ENCODE results near the gene NAALADL2. TPM values are rescaled to one million over a fixed set of nuclear protein-coding genes. Genes with fewer than 3 reads are reported as not detected.

NAALADL2 gene
- total and polyA plus RNA-seq, 2 of the 4 experiments (the other 2 are of a cell fraction): 3.8 to 19.2 TPM

DNA sequence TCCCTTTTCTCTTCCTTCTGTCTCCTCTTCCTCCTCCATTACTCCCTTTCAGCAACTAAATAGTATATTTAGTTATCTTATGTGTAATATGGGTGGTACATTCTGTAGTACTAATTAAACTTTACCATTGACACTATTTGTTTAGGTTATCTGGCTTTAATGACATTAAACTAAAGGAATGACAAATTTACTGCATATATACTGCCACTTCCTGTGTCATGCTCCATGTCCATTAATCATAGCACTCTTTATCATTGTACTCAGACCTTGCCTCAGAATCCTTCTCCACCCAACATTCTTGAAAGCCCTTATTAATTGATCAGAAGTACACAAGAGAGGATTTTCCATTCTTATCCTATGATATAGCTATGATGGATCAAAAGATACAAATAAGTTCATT, 244.2 kb downstream of the NAALADL2 start:
- no peak overlapping the region for H4K8ac ChIP-seq (ENCODE audit: low read depth in 2 of 2, low read length in 2 of 2)
- BruUV-seq (replicated peaks): no TSS peak
- ATAC-seq (ENCODE audit: low read depth): no peak
- H2AK5ac ChIP-seq (ENCODE audit: low read depth, low read length): no peak overlapping the region
- H4K5ac ChIP-seq (ENCODE audit: low read depth, low read length): no peak overlapping the region
- no peak overlapping the region for H3K4me2 ChIP-seq (ENCODE audit: low read depth, low read length)
- H3K9me3 ChIP-seq (ENCODE audit: control insufficient read depth, insufficient read depth, low read length): no peaks in the 10 kb centered on the region
- no peak overlapping the region for H2BK15ac ChIP-seq (ENCODE audit: low read depth, low read length)
- intact Hi-C loops (cut with micrococcal nuclease) (no loop called here), in situ Hi-C loops (cut with MboI; ENCODE audit: low sequenced_read_pairs) (no loop called here), dilution Hi-C loops (cut with HindIII; ENCODE audit: low sequenced_read_pairs, unreplicated experiment) (no loop called here)
- no peak overlapping the region for H2AFZ ChIP-seq (replicated peaks; ENCODE audit: low read length, poor library complexity)
- no peak overlapping the region for H3K4ac ChIP-seq (ENCODE audit: low read depth, low read length)
- H3K79me1 ChIP-seq (ENCODE audit: low read depth in 1 of 2, low read length in 2 of 2): no peaks in the 10 kb centered on the region
- H3K23ac ChIP-seq (ENCODE audit: low read depth, low read length): no peak overlapping the region
- DNase-seq: no peak
- H4K91ac ChIP-seq (ENCODE audit: insufficient read depth, low read depth, low read length): no peak overlapping the region
- no peak overlapping the region for H2BK20ac ChIP-seq (ENCODE audit: low read depth, low read length)
- no peak overlapping the region for H3K18ac ChIP-seq (ENCODE audit: low read depth, low read length)
- H2BK5ac ChIP-seq (ENCODE audit: low read depth, low read length, poor library complexity, severe bottlenecking): no peak overlapping the region
- no peak overlapping the region for H3K56ac ChIP-seq (ENCODE audit: extremely low read depth, insufficient read depth, low read length)
- no peaks in the 10 kb centered on the region for H4K20me1 ChIP-seq (ENCODE audit: insufficient read depth, low read length)
- ChIA-PET POLR2A (ENCODE audit: unreplicated experiment) (no interaction called here), CTCF (no interaction called here)
- no peak overlapping the region for H3K4me3 ChIP-seq (ENCODE audit: insufficient read depth, low read depth, low read length)
- no peaks in the 10 kb centered on the region; the same call in 1 of the 2 replicates for H3K4me1 ChIP-seq (ENCODE audit: control insufficient read depth, insufficient read depth, low read length)
- H3K27ac ChIP-seq (ENCODE audit: insufficient read depth, low read length): no peak overlapping the region
- no peaks in the 10 kb centered on the region for H3K9me1 ChIP-seq (ENCODE audit: insufficient read depth, low read length)
- no peak overlapping the region for H3K14ac ChIP-seq (replicated peaks; ENCODE audit: low read depth, low read length)
- H3K9ac ChIP-seq (ENCODE audit: low read depth, low read length): no peak overlapping the region
- TF ChIP-seq, protein P1, sequence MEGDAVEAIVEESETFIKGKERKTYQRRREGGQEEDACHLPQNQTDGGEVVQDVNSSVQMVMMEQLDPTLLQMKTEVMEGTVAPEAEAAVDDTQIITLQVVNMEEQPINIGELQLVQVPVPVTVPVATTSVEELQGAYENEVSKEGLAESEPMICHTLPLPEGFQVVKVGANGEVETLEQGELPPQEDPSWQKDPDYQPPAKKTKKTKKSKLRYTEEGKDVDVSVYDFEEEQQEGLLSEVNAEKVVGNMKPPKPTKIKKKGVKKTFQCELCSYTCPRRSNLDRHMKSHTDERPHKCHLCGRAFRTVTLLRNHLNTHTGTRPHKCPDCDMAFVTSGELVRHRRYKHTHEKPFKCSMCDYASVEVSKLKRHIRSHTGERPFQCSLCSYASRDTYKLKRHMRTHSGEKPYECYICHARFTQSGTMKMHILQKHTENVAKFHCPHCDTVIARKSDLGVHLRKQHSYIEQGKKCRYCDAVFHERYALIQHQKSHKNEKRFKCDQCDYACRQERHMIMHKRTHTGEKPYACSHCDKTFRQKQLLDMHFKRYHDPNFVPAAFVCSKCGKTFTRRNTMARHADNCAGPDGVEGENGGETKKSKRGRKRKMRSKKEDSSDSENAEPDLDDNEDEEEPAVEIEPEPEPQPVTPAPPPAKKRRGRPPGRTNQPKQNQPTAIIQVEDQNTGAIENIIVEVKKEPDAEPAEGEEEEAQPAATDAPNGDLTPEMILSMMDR (conservative IDR thresholded peaks at IDR 0.05; ENCODE audit: low read depth, low read length): no peak
- no peak for TF ChIP-seq POLR2A (IDR thresholded peaks at IDR 0.05; ENCODE audit: low read depth, low read length)
- TF ChIP-seq FOS (IDR thresholded peaks at IDR 0.05; ENCODE audit: low read depth, low read length): no peak
- no peak overlapping the region for H2BK120ac ChIP-seq (ENCODE audit: low read depth, low read length)
- no peak overlapping the region for H2AK9ac ChIP-seq (replicated peaks; ENCODE audit: low read depth, low read length, poor library complexity)
- no peaks in the 10 kb centered on the region for H3K36me3 ChIP-seq (ENCODE audit: control insufficient read depth, insufficient read depth, low read length)
- no peaks in the 10 kb centered on the region for H3K27me3 ChIP-seq (ENCODE audit: control insufficient read depth, insufficient read depth, low read length)

All from IMR-90 (cell line).